GM12801 (cell line): Measurements from ENCODE around the gene ANKS1A.

Experiments used
- TF ChIP-seq, protein P1 (sequence below): IDR thresholded peaks from one replicate; pipeline ENCODE4 v1.5.1; 2011; ENCODE audit warnings: control low read depth; ENCODE audit not compliant: insufficient read length; ENCODE audit errors: extremely low read depth

The ANKS1A gene

DNA sequence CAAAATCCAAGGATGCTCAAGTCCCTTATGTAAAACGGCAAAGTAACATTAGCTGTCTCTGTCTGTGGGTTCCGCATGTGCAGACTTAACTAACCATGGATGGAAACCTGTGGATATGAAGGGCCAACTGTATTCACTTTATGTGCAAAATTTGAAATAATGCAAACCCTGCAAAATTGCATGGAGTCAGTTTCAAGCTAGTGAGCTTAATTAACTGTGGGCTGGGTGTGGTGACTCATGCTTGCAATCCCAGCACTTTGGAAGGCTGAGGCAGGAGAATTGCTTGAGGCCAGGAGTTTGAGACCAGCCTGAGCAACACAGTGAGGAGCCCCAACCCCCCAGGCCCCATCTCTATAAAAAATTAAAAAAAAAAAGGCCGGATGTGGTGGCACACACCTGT, 81.4 kb downstream of the ANKS1A start:
- TF ChIP-seq, protein P1, sequence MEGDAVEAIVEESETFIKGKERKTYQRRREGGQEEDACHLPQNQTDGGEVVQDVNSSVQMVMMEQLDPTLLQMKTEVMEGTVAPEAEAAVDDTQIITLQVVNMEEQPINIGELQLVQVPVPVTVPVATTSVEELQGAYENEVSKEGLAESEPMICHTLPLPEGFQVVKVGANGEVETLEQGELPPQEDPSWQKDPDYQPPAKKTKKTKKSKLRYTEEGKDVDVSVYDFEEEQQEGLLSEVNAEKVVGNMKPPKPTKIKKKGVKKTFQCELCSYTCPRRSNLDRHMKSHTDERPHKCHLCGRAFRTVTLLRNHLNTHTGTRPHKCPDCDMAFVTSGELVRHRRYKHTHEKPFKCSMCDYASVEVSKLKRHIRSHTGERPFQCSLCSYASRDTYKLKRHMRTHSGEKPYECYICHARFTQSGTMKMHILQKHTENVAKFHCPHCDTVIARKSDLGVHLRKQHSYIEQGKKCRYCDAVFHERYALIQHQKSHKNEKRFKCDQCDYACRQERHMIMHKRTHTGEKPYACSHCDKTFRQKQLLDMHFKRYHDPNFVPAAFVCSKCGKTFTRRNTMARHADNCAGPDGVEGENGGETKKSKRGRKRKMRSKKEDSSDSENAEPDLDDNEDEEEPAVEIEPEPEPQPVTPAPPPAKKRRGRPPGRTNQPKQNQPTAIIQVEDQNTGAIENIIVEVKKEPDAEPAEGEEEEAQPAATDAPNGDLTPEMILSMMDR: no peak

- TF ChIP-seq, protein P1: no peak
Measured at GRCh38 chr6:34970957-34971356, 81.9 kb downstream of the ANKS1A start.

- TF ChIP-seq, protein P1: no peak
Measured at GRCh38 chr6:34973547-34974248, 84.6 kb downstream of the ANKS1A start.

GRCh38 chr6:34974249-34974642, 85.2 kb downstream of the ANKS1A start:
- TF ChIP-seq, protein P1: no peak

DNA sequence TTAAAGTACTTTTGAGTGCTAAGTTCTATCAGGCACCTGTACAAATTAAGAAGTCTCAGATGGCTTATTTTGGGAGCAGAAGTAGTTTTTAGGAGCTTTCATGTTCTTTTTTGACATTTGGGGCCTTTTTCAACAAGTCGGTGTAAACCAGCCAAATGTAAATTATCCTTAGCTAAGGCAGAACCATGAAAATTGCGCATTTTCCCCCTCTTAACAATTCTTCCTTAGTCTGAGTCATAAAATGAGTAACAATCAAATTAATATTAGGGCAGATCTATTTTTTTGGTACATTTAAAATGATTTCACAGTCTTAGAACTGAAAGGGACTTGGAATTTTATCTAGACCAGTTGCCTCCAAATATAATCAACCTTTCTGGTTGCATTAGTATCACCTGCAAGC, 87.2 kb downstream of the ANKS1A start:
- TF ChIP-seq, protein P1: no peak

GRCh38 chr6:34979218-34979617, 90.2 kb downstream of the ANKS1A start:
- TF ChIP-seq, protein P1: no peak

GRCh38 chr6:34979994-34980393, 90.9 kb downstream of the ANKS1A start:
- TF ChIP-seq, protein P1: no peak

DNA sequence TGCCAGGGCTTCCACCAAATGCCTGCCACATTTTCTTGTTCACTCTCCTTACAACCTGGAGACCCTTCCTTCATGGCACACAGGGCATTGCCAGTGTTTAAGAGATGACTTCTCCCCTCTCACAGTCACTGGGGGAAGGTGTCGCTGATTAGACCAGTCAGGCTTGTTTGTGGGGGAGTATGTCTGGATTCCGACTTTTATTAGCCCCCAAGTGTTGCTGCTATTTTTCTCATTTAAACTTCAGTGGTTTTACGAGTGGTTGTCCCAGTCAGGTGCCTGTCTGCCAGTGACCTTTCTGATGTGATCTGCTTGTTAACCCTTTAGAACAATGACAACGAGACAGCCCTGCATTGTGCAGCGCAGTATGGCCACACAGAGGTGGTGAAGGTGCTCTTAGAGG, 92.3 kb downstream of the ANKS1A start:
- TF ChIP-seq, protein P1: no peak
